Keratinocyte (primary cell): ENCODE measurements around the gene NTN1. TPM values are rescaled to one million over a fixed set of nuclear protein-coding genes. Genes with fewer than 3 reads are reported as not detected.

Experiments
- DNase-seq: peaks from one replicate; pipeline ENCODE4 v3.0.0-alpha.2; 2011; ENCODE audit warnings: low read depth, missing footprints, low spot score
- FAIRE-seq: peaks from 2 replicates; lab custom pipeline; 2011; peaks lifted over from hg19 to GRCh38; lab: Jason Lieb, UNC
- H2AFZ ChIP-seq: 2 replicates; pipeline ENCODE4 v1.6.0; 2012; ENCODE audit warnings: low read length, control low read depth, inconsistent platforms; ENCODE audit not compliant: control insufficient read depth
- H3K27ac ChIP-seq: 2 replicates; pipeline ENCODE4 v1.5.1; 2011; ENCODE audit warnings: low read length; ENCODE audit not compliant: control insufficient read depth, insufficient read depth
- H3K27me3 ChIP-seq: 3 replicates; pipeline ENCODE4 v1.6.0; 2011; ENCODE audit warnings: low read length; ENCODE audit not compliant: control insufficient read depth, insufficient read depth; ENCODE audit errors: extremely low read depth
- H3K36me3 ChIP-seq, 2 experiments: 2 replicates in 1 of 2; 3 replicates in 1 of 2; pipeline ENCODE4 v1.5.1; 2011; ENCODE audit warnings: low read length in 2 of 2, mild to moderate bottlenecking in 1 of 2; ENCODE audit not compliant: control insufficient read depth in 2 of 2, insufficient read depth in 2 of 2; ENCODE audit errors: extremely low read depth in 1 of 2
- H3K4me1 ChIP-seq: 3 replicates; pipeline ENCODE4 v1.5.1; 2011; ENCODE audit warnings: low read length; ENCODE audit not compliant: control insufficient read depth, insufficient read depth; ENCODE audit errors: extremely low read depth
- H3K4me2 ChIP-seq: 3 replicates; pipeline ENCODE4 v1.6.0; 2011; ENCODE audit warnings: low read depth, low read length; ENCODE audit not compliant: control insufficient read depth, insufficient read depth; ENCODE audit errors: extremely low read depth
- H3K4me3 ChIP-seq, 3 experiments: fragments of 200-600 bp in 1 of 3; sonication (generic) in 1 of 3; 2 replicates in 2 of 3; 3 replicates in 1 of 3; pipeline ENCODE4 v1.5.1; 2011 to 2016; ENCODE audit warnings: low read length in 3 of 3, mild to moderate bottlenecking in 3 of 3, control low read depth in 2 of 3, inconsistent platforms in 1 of 3, low read depth in 1 of 3, mixed read lengths in 1 of 3, mixed run types in 1 of 3, moderate library complexity in 1 of 3; ENCODE audit not compliant: control insufficient read depth in 2 of 3, insufficient read depth in 2 of 3; ENCODE audit errors: extremely low read depth in 1 of 3
- H3K79me2 ChIP-seq: 2 replicates; pipeline ENCODE4 v1.6.0; 2012; ENCODE audit warnings: low read length; ENCODE audit not compliant: control insufficient read depth, insufficient read depth
- H3K9ac ChIP-seq: 3 replicates; pipeline ENCODE4 v1.6.0; 2011; ENCODE audit warnings: low read length; ENCODE audit not compliant: control insufficient read depth, insufficient read depth; ENCODE audit errors: extremely low read depth
- H3K9me1 ChIP-seq: 3 replicates; pipeline ENCODE4 v1.6.0; 2011; ENCODE audit warnings: low read length; ENCODE audit not compliant: control insufficient read depth, insufficient read depth; ENCODE audit errors: extremely low read depth
- H3K9me3 ChIP-seq: 2 replicates; pipeline ENCODE4 v1.5.1; 2012; ENCODE audit warnings: low read depth, low read length; ENCODE audit not compliant: control insufficient read depth
- H4K20me1 ChIP-seq: 3 replicates; pipeline ENCODE4 v1.6.0; 2011; ENCODE audit warnings: low read length; ENCODE audit not compliant: control insufficient read depth, insufficient read depth; ENCODE audit errors: extremely low read depth
- EZH2 ChIP-seq: IDR thresholded peaks from one replicate; pipeline ENCODE4 v1.6.1; 2012; ENCODE audit warnings: inconsistent platforms, mild to moderate bottlenecking, low read length, moderate library complexity
- dilution Hi-C: fragments of 300-500 bp; cut with MboI; formaldehyde crosslinking; loops from one replicate; pipeline ENCODE4 v1.7.0; 2020; ENCODE audit warnings: low sequenced_read_pairs; ENCODE audit not compliant: extremely low pct_ligation_motif_present
- polyA plus RNA-seq, 5 experiments: library from polyadenylated mRNA; depleted of rRNA in 3 of 5; stranded (reverse) in 3 of 5; stranded (forward) in 1 of 5; unstranded in 1 of 5; fragments of >200 nt; gene quantifications; 1 replicate in 1 of 5; 2 replicates in 3 of 5; 3 replicates in 1 of 5; pipeline versions ENCODE4 v1.2.1 to v1.2.3, GENCODE V29; 2011 to 2012; ENCODE audit warnings: missing spikeins in 2 of 5, low read depth in 1 of 5, low replicate concordance in 1 of 5
- TF ChIP-seq, protein P1 (sequence below), 3 experiments: IDR thresholded peaks in 1 of 3; conservative IDR thresholded peaks in 1 of 3; optimal IDR thresholded peaks in 1 of 3; 2 replicates in 2 of 3; 3 replicates in 1 of 3; pipeline versions ENCODE3 to v1.5.1; 2011; ENCODE audit warnings: low read length in 3 of 3, mild to moderate bottlenecking in 3 of 3, moderate library complexity in 2 of 3, control low read depth in 1 of 3, inconsistent platforms in 1 of 3; ENCODE audit not compliant: insufficient read depth in 2 of 3; ENCODE audit errors: extremely low read depth in 1 of 3

NTN1 gene
- polyA plus RNA-seq, 1 donor (not counting 4 experiments of a cell fraction or from before 2014, with no cell fraction given), result 0.10 TPM

DNA sequence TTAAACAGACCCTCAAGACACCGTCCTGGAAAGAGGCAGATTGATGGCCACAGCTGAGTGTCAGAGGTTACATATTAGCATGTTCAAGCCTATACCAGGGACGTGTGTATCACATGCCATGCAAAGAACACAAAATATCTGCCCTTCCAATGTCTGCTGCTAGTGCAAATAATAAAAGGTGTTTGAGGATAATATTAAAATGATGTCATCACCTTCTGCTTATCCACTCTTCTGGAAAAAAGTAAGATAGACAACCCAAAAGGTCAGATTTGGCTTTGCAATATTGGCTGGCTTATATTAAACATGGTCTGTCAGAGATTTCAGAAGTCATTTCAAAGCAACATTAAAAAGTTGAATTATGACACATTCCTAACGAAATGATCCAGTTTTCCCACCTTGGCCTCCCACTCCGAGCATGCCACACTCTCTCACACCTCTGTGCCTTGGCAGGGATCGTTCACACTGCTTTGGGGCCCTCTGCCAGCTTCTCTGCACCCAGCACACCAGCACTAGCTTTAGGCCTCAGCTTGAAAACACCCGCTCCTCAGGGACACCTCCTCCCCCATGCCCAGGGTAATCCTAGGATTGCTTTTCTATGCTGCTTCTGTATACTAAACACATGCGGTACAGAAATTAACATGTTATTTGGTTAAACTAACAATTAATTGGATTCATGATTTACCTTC lies 248.2 kb downstream of the NTN1 start:
- H3K9ac ChIP-seq, result no peak overlapping the region
- DNase-seq, result no peak
- H3K4me3 ChIP-seq, result no peak overlapping the region
- no peaks in the 10 kb centered on the region for H3K4me1 ChIP-seq
- FAIRE-seq, result no peak
- H3K9me3 ChIP-seq, result no peaks in the 10 kb centered on the region
- H2AFZ ChIP-seq, result no peak overlapping the region
- H3K27me3 ChIP-seq, result no peaks in the 10 kb centered on the region
- H3K9me1 ChIP-seq, result no peaks in the 10 kb centered on the region
- no peak overlapping the region for H3K4me2 ChIP-seq
- dilution Hi-C loops, result no loop called here
- H4K20me1 ChIP-seq, result no peaks in the 10 kb centered on the region
- H3K36me3 ChIP-seq, result no peaks in the 10 kb centered on the region
- TF ChIP-seq EZH2, result no peak
- TF ChIP-seq, protein P1, sequence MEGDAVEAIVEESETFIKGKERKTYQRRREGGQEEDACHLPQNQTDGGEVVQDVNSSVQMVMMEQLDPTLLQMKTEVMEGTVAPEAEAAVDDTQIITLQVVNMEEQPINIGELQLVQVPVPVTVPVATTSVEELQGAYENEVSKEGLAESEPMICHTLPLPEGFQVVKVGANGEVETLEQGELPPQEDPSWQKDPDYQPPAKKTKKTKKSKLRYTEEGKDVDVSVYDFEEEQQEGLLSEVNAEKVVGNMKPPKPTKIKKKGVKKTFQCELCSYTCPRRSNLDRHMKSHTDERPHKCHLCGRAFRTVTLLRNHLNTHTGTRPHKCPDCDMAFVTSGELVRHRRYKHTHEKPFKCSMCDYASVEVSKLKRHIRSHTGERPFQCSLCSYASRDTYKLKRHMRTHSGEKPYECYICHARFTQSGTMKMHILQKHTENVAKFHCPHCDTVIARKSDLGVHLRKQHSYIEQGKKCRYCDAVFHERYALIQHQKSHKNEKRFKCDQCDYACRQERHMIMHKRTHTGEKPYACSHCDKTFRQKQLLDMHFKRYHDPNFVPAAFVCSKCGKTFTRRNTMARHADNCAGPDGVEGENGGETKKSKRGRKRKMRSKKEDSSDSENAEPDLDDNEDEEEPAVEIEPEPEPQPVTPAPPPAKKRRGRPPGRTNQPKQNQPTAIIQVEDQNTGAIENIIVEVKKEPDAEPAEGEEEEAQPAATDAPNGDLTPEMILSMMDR (optimal IDR thresholded peaks at IDR 0.05 in 1 of 3, IDR thresholded peaks at IDR 0.05 in 1 of 3, conservative IDR thresholded peaks at IDR 0.05 in 1 of 3; ENCODE audit: extremely low read depth in 1 of 3, insufficient read depth in 2 of 3, low read length in 3 of 3), result no peak
- no peak overlapping the region for H3K27ac ChIP-seq
- H3K79me2 ChIP-seq, result no peaks in the 10 kb centered on the region

DNA sequence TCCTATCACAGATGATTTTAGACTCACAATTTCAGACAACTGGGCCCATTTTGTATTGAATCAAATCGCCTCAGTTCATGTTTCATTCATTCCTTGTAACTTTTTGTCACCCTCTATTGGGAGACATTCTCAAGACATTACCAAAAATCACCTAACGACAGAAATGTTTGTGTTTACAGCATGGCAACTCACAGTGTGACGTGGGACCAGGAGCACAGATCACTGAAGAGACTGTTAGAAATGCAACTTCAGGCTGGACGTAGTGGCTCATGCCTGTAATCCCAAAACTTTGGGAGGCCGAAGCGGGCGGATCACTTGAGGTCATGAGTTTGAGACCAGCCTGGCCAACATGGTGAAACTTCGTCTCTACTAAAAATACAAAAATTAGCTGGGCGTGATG lies 249.6 kb downstream of the NTN1 start:
- no peaks in the 10 kb centered on the region for H3K27me3 ChIP-seq
- dilution Hi-C loops, result no loop called here
- H3K4me2 ChIP-seq, result no peak overlapping the region
- no peaks in the 10 kb centered on the region for H3K36me3 ChIP-seq
- H3K9me1 ChIP-seq, result no peaks in the 10 kb centered on the region
- no peaks in the 10 kb centered on the region for H3K4me1 ChIP-seq
- no peaks in the 10 kb centered on the region for H3K79me2 ChIP-seq
- H4K20me1 ChIP-seq, result no peaks in the 10 kb centered on the region
- H3K9me3 ChIP-seq, result no peaks in the 10 kb centered on the region
- no peak overlapping the region for H3K4me3 ChIP-seq
- no peak overlapping the region for H3K27ac ChIP-seq
- TF ChIP-seq, protein P1 (optimal IDR thresholded peaks at IDR 0.05 in 1 of 3, IDR thresholded peaks at IDR 0.05 in 1 of 3, conservative IDR thresholded peaks at IDR 0.05 in 1 of 3; ENCODE audit: extremely low read depth in 1 of 3, insufficient read depth in 2 of 3, low read length in 3 of 3), result no peak
- TF ChIP-seq EZH2, result no peak
- no peak overlapping the region for H3K9ac ChIP-seq
- FAIRE-seq (no peak), DNase-seq (no peak)
- no peak overlapping the region for H2AFZ ChIP-seq
